Panc1 (cell line): ENCODE results near the gene AGAP1. TPM values are rescaled to one million over a fixed set of nuclear protein-coding genes. Genes with fewer than 3 reads are reported as not detected.

Experiments
- ATAC-seq: fragments of 200-7000 bp; cut with Tn5 transposase; 2 replicates; pipeline ENCODE4 v1.9.1; 2020; ENCODE audit warnings: mild to moderate bottlenecking, moderate library complexity
- BruUV-seq: library from RNA; stranded (reverse); fragments of 400-500 nt; replicated peaks from 2 replicates; lab custom pipeline; 2021; lab: Mats Ljungman, UMichigan
- CTCF ChIA-PET: fragments of 300-600 bp; sonication (Branson Sonifier 250); formaldehyde crosslinking; loops from one replicate; lab custom pipeline; 2022; ENCODE audit warnings: antibody characterized with exemption; lab: Charles Lee
- POLR2A ChIA-PET: fragments of 300-600 bp; sonication (Branson Sonifier 250); formaldehyde crosslinking; loops from one replicate; lab custom pipeline; 2022; ENCODE audit warnings: antibody characterized with exemption; lab: Charles Lee
- DNase-seq: peaks from one replicate; pipeline ENCODE4 v3.0.0-alpha.2; 2010; ENCODE audit warnings: low read depth, low spot score
- H3K27ac ChIP-seq: 2 replicates; pipeline ENCODE4 v1.5.1; 2011; ENCODE audit warnings: mild to moderate bottlenecking, low read length, inconsistent platforms
- H3K27me3 ChIP-seq: fragments of 200-500 bp; sonication (Bioruptor generic); 2 replicates; pipeline ENCODE4 v1.6.0; 2014; ENCODE audit warnings: low read length, inconsistent platforms; ENCODE audit not compliant: control insufficient read depth, insufficient read depth
- H3K36me3 ChIP-seq: fragments of 200-500 bp; sonication (Bioruptor generic); 2 replicates; pipeline ENCODE4 v1.5.1; 2014; ENCODE audit warnings: inconsistent platforms, mild to moderate bottlenecking, low read length, moderate library complexity; ENCODE audit not compliant: control insufficient read depth, insufficient read depth
- H3K4me1 ChIP-seq: 2 replicates; pipeline ENCODE4 v1.5.1; 2011; ENCODE audit warnings: inconsistent platforms, mild to moderate bottlenecking, low read length, moderate library complexity; ENCODE audit not compliant: control insufficient read depth, insufficient read depth
- H3K4me3 ChIP-seq, 2 experiments: 2 replicates each; pipeline ENCODE4 v1.5.1; 2011 to 2012; ENCODE audit warnings: low read depth in 2 of 2, low read length in 2 of 2, mild to moderate bottlenecking in 2 of 2, inconsistent platforms in 1 of 2, moderate library complexity in 1 of 2
- H3K9me3 ChIP-seq: fragments of 200-500 bp; sonication (Bioruptor generic); 2 replicates; pipeline ENCODE4 v1.5.1; 2014; ENCODE audit warnings: low read depth, mild to moderate bottlenecking, inconsistent platforms, low read length, moderate library complexity; ENCODE audit not compliant: control insufficient read depth, insufficient read depth
- POLR2AphosphoS5 ChIP-seq: IDR thresholded peaks from 2 replicates; pipeline ENCODE4 v1.6.1; 2012; ENCODE audit warnings: mild to moderate bottlenecking, low read depth, low read length, moderate library complexity
- SIN3A ChIP-seq: IDR thresholded peaks from 2 replicates; pipeline ENCODE4 v1.6.1; 2012; ENCODE audit warnings: low read depth, mild to moderate bottlenecking, low read length, moderate library complexity, borderline replicate concordance; ENCODE audit not compliant: insufficient read depth
- TCF7L2 ChIP-seq: IDR thresholded peaks from 2 replicates; pipeline ENCODE4 v1.6.1; 2011; ENCODE audit warnings: mild to moderate bottlenecking, low read depth, low read length, inconsistent platforms
- in situ Hi-C: cut with HindIII; loops from 2 replicates; pipeline ENCODE4 v1.10.0; 2016; ENCODE audit warnings: low sequenced_read_pairs, low pct_unique_long_range_greater_than_20kb
- intact Hi-C: fragments of 100-400 bp; cut with micrococcal nuclease; formaldehyde crosslinking; loops from one replicate; pipeline ENCODE4 v1.10.0; 2022; ENCODE audit not compliant: unreplicated experiment
- total RNA-seq: library from RNA; stranded (reverse); gene quantifications from one replicate; pipeline ENCODE4 v1.2.1, GENCODE V29; 2021; ENCODE audit not compliant: unreplicated experiment
- TF ChIP-seq, protein P1 (sequence below): fragments of 450-650 bp; IDR thresholded peaks from 2 replicates; pipeline ENCODE4 v1.5.1; 2017; ENCODE audit warnings: mild to moderate bottlenecking
- TF ChIP-seq, protein P2 (sequence below), 2 experiments: IDR thresholded peaks; 2 replicates each; pipeline ENCODE4 v1.6.1; 2011 to 2012; ENCODE audit warnings: low read depth in 2 of 2, control low read depth in 1 of 2, low read length in 1 of 2, mild to moderate bottlenecking in 1 of 2, moderate library complexity in 1 of 2; ENCODE audit not compliant: insufficient read depth in 1 of 2

Gene AGAP1
- total RNA-seq, 1 experiment from 2014 or later = 38.9 TPM

DNA sequence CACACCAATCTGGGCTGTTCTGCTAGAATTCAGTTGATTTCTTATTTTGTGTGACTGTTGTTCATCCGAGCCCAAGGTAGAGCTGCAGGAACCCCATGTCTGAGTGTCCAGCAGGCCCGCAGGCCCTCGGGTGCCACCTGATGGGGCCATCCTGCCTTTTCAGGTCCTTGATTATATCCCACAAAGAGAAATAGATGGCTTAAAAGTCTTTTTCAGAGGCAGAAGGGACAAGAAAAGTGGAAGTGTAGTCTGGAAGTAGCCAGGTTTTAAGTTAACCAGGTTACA lies 52.2 kb downstream of the AGAP1 start:
- DNase-seq (no peak), ATAC-seq (no peak)
- H3K36me3 ChIP-seq = no peaks in the 10 kb centered on the region
- H3K4me3 ChIP-seq = no peak overlapping the region
- peaks cover 3% of the 10 kb centered on the region; the same call in 1 of the 2 replicates for H3K4me1 ChIP-seq
- no TSS peak for BruUV-seq
- no peaks in the 10 kb centered on the region for H3K9me3 ChIP-seq
- intact Hi-C loops (no loop called here), in situ Hi-C loops (no loop called here)
- ChIA-PET CTCF (no interaction called here), POLR2A (no interaction called here)
- TF ChIP-seq, protein P1, sequence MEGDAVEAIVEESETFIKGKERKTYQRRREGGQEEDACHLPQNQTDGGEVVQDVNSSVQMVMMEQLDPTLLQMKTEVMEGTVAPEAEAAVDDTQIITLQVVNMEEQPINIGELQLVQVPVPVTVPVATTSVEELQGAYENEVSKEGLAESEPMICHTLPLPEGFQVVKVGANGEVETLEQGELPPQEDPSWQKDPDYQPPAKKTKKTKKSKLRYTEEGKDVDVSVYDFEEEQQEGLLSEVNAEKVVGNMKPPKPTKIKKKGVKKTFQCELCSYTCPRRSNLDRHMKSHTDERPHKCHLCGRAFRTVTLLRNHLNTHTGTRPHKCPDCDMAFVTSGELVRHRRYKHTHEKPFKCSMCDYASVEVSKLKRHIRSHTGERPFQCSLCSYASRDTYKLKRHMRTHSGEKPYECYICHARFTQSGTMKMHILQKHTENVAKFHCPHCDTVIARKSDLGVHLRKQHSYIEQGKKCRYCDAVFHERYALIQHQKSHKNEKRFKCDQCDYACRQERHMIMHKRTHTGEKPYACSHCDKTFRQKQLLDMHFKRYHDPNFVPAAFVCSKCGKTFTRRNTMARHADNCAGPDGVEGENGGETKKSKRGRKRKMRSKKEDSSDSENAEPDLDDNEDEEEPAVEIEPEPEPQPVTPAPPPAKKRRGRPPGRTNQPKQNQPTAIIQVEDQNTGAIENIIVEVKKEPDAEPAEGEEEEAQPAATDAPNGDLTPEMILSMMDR = no peak
- no peak for TF ChIP-seq SIN3A
- TF ChIP-seq, protein P2, sequence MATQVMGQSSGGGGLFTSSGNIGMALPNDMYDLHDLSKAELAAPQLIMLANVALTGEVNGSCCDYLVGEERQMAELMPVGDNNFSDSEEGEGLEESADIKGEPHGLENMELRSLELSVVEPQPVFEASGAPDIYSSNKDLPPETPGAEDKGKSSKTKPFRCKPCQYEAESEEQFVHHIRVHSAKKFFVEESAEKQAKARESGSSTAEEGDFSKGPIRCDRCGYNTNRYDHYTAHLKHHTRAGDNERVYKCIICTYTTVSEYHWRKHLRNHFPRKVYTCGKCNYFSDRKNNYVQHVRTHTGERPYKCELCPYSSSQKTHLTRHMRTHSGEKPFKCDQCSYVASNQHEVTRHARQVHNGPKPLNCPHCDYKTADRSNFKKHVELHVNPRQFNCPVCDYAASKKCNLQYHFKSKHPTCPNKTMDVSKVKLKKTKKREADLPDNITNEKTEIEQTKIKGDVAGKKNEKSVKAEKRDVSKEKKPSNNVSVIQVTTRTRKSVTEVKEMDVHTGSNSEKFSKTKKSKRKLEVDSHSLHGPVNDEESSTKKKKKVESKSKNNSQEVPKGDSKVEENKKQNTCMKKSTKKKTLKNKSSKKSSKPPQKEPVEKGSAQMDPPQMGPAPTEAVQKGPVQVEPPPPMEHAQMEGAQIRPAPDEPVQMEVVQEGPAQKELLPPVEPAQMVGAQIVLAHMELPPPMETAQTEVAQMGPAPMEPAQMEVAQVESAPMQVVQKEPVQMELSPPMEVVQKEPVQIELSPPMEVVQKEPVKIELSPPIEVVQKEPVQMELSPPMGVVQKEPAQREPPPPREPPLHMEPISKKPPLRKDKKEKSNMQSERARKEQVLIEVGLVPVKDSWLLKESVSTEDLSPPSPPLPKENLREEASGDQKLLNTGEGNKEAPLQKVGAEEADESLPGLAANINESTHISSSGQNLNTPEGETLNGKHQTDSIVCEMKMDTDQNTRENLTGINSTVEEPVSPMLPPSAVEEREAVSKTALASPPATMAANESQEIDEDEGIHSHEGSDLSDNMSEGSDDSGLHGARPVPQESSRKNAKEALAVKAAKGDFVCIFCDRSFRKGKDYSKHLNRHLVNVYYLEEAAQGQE (IDR thresholded peaks at IDR 0.05; ENCODE audit: insufficient read depth in 1 of 2, low read depth in 2 of 2, low read length in 1 of 2) = no peak
- no peak overlapping the region for H3K27ac ChIP-seq
- no peaks in the 10 kb centered on the region for H3K27me3 ChIP-seq

DNA sequence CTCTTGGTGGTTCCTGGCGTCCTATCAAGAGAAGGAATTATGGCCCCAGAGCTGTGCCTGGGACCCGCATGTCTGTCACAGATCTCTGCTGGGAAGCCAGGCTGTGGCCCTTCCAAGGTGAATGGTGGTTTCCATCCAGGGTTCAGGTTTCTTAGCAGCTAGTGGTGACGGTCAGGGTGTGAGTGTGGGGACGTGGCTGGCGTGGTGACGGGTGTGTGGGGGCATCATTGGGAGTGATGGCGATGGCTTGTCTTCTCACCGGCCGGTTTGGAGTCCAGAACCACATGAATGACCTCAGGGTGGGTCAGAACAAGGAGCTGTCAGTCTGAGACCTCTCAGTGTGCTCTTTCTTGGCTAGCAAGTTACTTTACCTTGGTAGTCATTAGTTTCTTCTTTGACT lies 52.6 kb downstream of the AGAP1 start:
- ChIA-PET POLR2A (no interaction called here), CTCF (no interaction called here)
- Histone ChIP-seq H3K4me1 (peaks cover 3% of the 10 kb centered on the region; the same call in 1 of the 2 replicates), H3K27me3 (no peaks in the 10 kb centered on the region), H3K36me3 (no peaks in the 10 kb centered on the region), H3K9me3 (no peaks in the 10 kb centered on the region), H3K27ac (no peak overlapping the region), H3K4me3 (no peak overlapping the region)
- no TSS peak for BruUV-seq
- ATAC-seq (no peak), DNase-seq (no peak)
- intact Hi-C loops = no loop called here
- in situ Hi-C loops = no loop called here
- TF ChIP-seq, protein P1 = no peak
- TF ChIP-seq POLR2AphosphoS5 = no peak
- TF ChIP-seq, protein P2 (IDR thresholded peaks at IDR 0.05; ENCODE audit: insufficient read depth in 1 of 2, low read depth in 2 of 2, low read length in 1 of 2) = no peak
- no peak for TF ChIP-seq SIN3A
- TF ChIP-seq TCF7L2 = no peak
